Esophagus squamous epithelium (tissue), 4 donors: ENCODE measurements around the gene ECT2L.

Experiments used
- POLR2A ChIP-seq, 4 donors: fragments of 450-650 bp; IDR thresholded peaks; one replicate each; pipeline ENCODE4 v1.6.1; 2017; ENCODE audit warnings: antibody characterized with exemption in 4 of 4, mild to moderate bottlenecking in 4 of 4, moderate library complexity in 3 of 4
- TF ChIP-seq, protein P1 (sequence below), 6 experiments: fragments of 450-650 bp in 4 of 6; fragments of 200-600 bp in 2 of 6; sonication (generic) in 2 of 6; IDR thresholded peaks; one replicate each; pipeline ENCODE4 v1.5.1; 2016 to 2019; ENCODE audit warnings: antibody characterized with exemption in 6 of 6, mild to moderate bottlenecking in 4 of 6, moderate library complexity in 4 of 6

DNA sequence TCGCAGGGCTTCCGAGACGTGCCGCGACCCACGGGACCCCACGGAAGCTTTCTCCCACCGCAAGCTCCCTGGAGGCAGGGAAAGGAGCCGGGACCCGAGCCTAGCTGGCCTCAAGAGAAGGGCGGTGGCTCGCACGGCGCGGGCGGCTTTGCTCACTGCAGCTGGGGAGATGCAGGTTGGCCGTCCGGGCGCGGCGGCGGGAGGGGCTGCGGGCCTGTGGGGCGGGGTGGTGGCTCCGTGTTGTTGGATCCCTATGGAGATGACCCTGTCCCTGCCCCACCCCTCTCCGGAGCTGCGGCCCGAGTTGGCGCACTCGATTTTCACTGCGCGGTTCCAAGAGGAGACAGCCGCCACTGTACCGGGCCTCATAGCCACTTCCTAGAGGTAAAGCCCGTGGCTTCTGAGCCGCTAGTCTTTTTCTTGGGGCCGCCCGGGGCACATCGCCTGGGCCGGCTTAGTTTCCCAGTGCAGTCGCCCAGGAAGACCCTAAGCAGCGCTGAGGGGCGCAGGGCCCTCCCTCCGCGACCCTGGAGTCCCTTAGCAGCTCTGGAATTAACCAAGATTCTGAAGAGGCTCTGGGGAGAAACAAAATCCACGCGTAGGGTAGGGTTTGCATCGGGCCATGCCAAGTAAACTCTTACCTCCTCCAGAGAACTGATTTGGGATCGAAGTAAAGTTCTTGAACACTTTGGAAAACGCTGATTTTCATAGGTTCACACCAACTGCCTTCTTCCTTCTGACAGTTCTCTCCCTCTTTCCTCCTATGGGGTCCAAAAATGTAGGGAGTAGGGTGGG lies at the start of gene ECT2L:
- TF ChIP-seq, protein P1, sequence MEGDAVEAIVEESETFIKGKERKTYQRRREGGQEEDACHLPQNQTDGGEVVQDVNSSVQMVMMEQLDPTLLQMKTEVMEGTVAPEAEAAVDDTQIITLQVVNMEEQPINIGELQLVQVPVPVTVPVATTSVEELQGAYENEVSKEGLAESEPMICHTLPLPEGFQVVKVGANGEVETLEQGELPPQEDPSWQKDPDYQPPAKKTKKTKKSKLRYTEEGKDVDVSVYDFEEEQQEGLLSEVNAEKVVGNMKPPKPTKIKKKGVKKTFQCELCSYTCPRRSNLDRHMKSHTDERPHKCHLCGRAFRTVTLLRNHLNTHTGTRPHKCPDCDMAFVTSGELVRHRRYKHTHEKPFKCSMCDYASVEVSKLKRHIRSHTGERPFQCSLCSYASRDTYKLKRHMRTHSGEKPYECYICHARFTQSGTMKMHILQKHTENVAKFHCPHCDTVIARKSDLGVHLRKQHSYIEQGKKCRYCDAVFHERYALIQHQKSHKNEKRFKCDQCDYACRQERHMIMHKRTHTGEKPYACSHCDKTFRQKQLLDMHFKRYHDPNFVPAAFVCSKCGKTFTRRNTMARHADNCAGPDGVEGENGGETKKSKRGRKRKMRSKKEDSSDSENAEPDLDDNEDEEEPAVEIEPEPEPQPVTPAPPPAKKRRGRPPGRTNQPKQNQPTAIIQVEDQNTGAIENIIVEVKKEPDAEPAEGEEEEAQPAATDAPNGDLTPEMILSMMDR (IDR thresholded peaks at IDR 0.05): no peak
- no peak for TF ChIP-seq POLR2A (IDR thresholded peaks at IDR 0.05)
